Mesendoderm (in vitro differentiated cells): ENCODE data around the gene SPP1.

Source experiments
- DNase-seq: peaks from one replicate; pipeline ENCODE4 v3.0.0; 2013
- H2AK5ac ChIP-seq: 2 replicates; pipeline ENCODE4 v1.6.1; 2013; ENCODE audit warnings: low read length, inconsistent platforms
- H2BK120ac ChIP-seq: 2 replicates; pipeline ENCODE4 v1.6.1; 2013; ENCODE audit warnings: low read depth, mild to moderate bottlenecking, low read length, moderate library complexity, mixed read lengths
- H2BK15ac ChIP-seq: replicated peaks from 2 replicates; pipeline ENCODE4 v1.6.1; 2013; ENCODE audit warnings: low read depth, mild to moderate bottlenecking, moderate library complexity
- H2BK5ac ChIP-seq: 2 replicates; pipeline ENCODE4 v1.6.1; 2013; ENCODE audit warnings: low read length, inconsistent platforms
- H3K18ac ChIP-seq: 2 replicates; pipeline ENCODE4 v1.6.1; 2013; ENCODE audit warnings: mild to moderate bottlenecking, low read length, mixed read lengths
- H3K23ac ChIP-seq: one replicate; pipeline ENCODE4 v1.6.1; 2013; ENCODE audit warnings: low read length
- H3K27ac ChIP-seq: 2 replicates; pipeline ENCODE4 v1.5.1; 2013; ENCODE audit warnings: low read depth, mild to moderate bottlenecking, inconsistent platforms, low read length, moderate library complexity
- H3K27me3 ChIP-seq: 2 replicates; pipeline ENCODE4 v1.6.1; 2013; ENCODE audit warnings: low read length, control low read depth, mild to moderate bottlenecking, inconsistent platforms; ENCODE audit not compliant: insufficient read depth, poor library complexity
- H3K36me3 ChIP-seq: 2 replicates; pipeline ENCODE4 v1.6.1; 2013; ENCODE audit warnings: low read length, inconsistent platforms; ENCODE audit not compliant: control insufficient read depth, insufficient read depth
- H3K4ac ChIP-seq: one replicate; pipeline ENCODE4 v1.6.1; 2013; ENCODE audit warnings: low read depth, mild to moderate bottlenecking, low read length, moderate library complexity
- H3K4me1 ChIP-seq: 2 replicates; pipeline ENCODE4 v1.6.1; 2013; ENCODE audit warnings: low read depth, low read length, inconsistent platforms; ENCODE audit not compliant: control insufficient read depth
- H3K4me2 ChIP-seq: 2 replicates; pipeline ENCODE4 v1.6.1; 2013; ENCODE audit warnings: low read length
- H3K4me3 ChIP-seq: 2 replicates; pipeline ENCODE4 v1.5.1; 2013; ENCODE audit warnings: mild to moderate bottlenecking, low read length
- H3K56ac ChIP-seq: one replicate; pipeline ENCODE4 v1.6.1; 2013; ENCODE audit warnings: low read length
- H3K79me1 ChIP-seq: 2 replicates; pipeline ENCODE4 v1.6.1; 2013; ENCODE audit warnings: low read length, inconsistent platforms
- H3K79me2 ChIP-seq: 2 replicates; pipeline ENCODE4 v1.6.1; 2013; ENCODE audit warnings: mild to moderate bottlenecking, low read length; ENCODE audit not compliant: control insufficient read depth, insufficient read depth
- H3K9ac ChIP-seq: 2 replicates; pipeline ENCODE4 v1.6.1; 2013; ENCODE audit warnings: low read length, inconsistent platforms
- H4K5ac ChIP-seq: one replicate; pipeline ENCODE4 v1.6.1; 2013; ENCODE audit warnings: low read length
- H4K8ac ChIP-seq: one replicate; pipeline ENCODE4 v1.6.1; 2013; ENCODE audit warnings: low read depth, mild to moderate bottlenecking, control low read depth, low read length, moderate library complexity
- WGBS: extraction: QIAGEN DNeasy Blood & Tissue Kit; methylation state at CpG from one replicate; pipeline ENCODE4 v1.1.7; 2013; ENCODE audit warnings: low lambda C conversion rate, missing lambda C conversion rate; ENCODE audit not compliant: insufficient coverage; ENCODE audit errors: extremely low coverage; 5-methylcytosine and 5-hydroxymethylcytosine counted together

SPP1 gene

DNA sequence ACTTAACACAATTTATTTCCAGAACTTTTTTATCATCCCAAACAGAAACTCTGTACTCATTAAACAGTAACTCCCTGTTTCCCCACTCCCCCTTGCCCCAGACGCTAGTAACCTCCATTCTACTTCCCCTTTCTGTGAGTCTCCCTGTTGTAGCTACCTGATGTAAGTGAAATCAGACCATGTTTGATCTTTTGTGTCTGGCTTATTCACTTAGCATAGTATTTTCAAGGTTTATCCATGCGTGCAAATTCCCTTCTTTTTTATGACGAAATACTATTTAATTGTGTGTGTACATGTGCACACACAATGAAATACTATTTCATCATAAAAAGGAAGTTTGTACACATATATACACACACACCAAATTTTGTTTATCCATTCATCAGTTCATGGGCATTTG is 37.1 kb downstream of the SPP1 start:
- Histone ChIP-seq H3K4me1 (peaks cover 5% of the 10 kb centered on the region), H2BK5ac (no peak overlapping the region), H3K9ac (no peak overlapping the region), H3K56ac (no peak overlapping the region), H3K79me1 (peaks cover 27% of the 10 kb centered on the region), H3K23ac (no peak overlapping the region), H2AK5ac (no peak overlapping the region), H2BK120ac (no peak overlapping the region), H3K27me3 (no peaks in the 10 kb centered on the region), H3K79me2 (peaks cover 60% of the 10 kb centered on the region), H3K4ac (no peak overlapping the region), H4K8ac (no peak overlapping the region), H3K4me3 (no peak overlapping the region), H3K4me2 (no peak overlapping the region), H3K18ac (no peak overlapping the region), H3K36me3 (no peaks in the 10 kb centered on the region), H3K27ac (no peak overlapping the region), H2BK15ac (no peak overlapping the region), H4K5ac (no peak overlapping the region)
- DNase-seq = no peak
- WGBS = no CpG with 5 or more reads among the region's 3 CpGs

GRCh38 chr4:88014386-88014905 is 38.9 kb downstream of the SPP1 start:
- no peak overlapping the region for H3K4me2 ChIP-seq
- peaks cover 54% of the 10 kb centered on the region for H3K79me2 ChIP-seq
- no peak overlapping the region for H2AK5ac ChIP-seq
- no peak overlapping the region for H3K27ac ChIP-seq
- no peak overlapping the region for H2BK15ac ChIP-seq
- no peak overlapping the region for H2BK120ac ChIP-seq
- no peak overlapping the region for H3K18ac ChIP-seq
- H3K79me1 ChIP-seq = peaks cover 25% of the 10 kb centered on the region
- H3K4ac ChIP-seq = no peak overlapping the region
- no peak overlapping the region for H4K5ac ChIP-seq
- no peak overlapping the region for H4K8ac ChIP-seq
- DNase-seq = no peak
- no peaks in the 10 kb centered on the region for H3K36me3 ChIP-seq
- no peak overlapping the region for H2BK5ac ChIP-seq
- H3K9ac ChIP-seq = no peak overlapping the region
- H3K23ac ChIP-seq = no peak overlapping the region
- H3K4me1 ChIP-seq = peaks cover 5% of the 10 kb centered on the region
- H3K27me3 ChIP-seq = no peaks in the 10 kb centered on the region
- WGBS = no CpG with 5 or more reads among the region's 3 CpGs
- no peak overlapping the region for H3K4me3 ChIP-seq
- H3K56ac ChIP-seq = no peak overlapping the region

- Histone ChIP-seq H3K27me3 (no peaks in the 10 kb centered on the region), H4K5ac (no peak overlapping the region), H3K4me3 (no peak overlapping the region), H2AK5ac (no peak overlapping the region), H3K4me1 (peaks cover 5% of the 10 kb centered on the region), H3K56ac (no peak overlapping the region), H3K79me2 (peaks cover 47% of the 10 kb centered on the region), H3K18ac (no peak overlapping the region), H4K8ac (no peak overlapping the region), H2BK120ac (no peak overlapping the region), H2BK15ac (no peak overlapping the region), H3K79me1 (peaks cover 25% of the 10 kb centered on the region), H3K36me3 (no peaks in the 10 kb centered on the region), H3K4me2 (no peak overlapping the region), H2BK5ac (no peak overlapping the region), H3K27ac (no peak overlapping the region), H3K9ac (no peak overlapping the region), H3K4ac (no peak overlapping the region), H3K23ac (no peak overlapping the region)
- no CpG with 5 or more reads among the region's 10 CpGs for WGBS
- DNase-seq = no peak
Observed at GRCh38 chr4:88015659-88016295, 40.3 kb downstream of the SPP1 start.

- H3K4me3 ChIP-seq = no peak overlapping the region
- no CpG with 5 or more reads among the region's 7 CpGs for WGBS
Observed at GRCh38 chr4:88017516-88018297, 42.2 kb downstream of the SPP1 start.

DNA sequence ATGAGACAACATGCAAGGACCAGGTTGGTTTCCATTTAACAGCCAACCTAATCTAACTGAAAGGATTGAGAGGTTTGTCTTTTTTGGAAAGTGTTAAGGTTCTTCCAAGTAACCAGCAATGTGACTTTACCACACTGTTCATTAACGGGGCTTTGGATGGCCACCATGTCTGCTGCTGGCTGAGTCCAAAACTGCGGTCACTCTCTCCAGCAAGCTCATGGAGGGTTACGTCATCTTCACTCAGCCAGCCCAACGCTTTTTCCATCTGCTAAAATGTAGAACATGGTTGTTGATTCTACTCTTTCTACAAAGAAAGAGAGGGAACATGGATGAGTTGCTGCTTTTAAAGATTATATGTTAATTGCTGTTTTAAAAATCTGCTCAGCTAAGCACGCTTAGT is 43.0 kb downstream of the SPP1 start:
- Histone ChIP-seq H2BK120ac (no peak overlapping the region), H2BK5ac (no peak overlapping the region), H3K36me3 (no peaks in the 10 kb centered on the region), H3K4me2 (no peak overlapping the region), H3K4me1 (peaks cover 5% of the 10 kb centered on the region), H3K23ac (no peak overlapping the region), H3K56ac (no peak overlapping the region), H3K4me3 (no peak overlapping the region), H3K4ac (no peak overlapping the region), H2AK5ac (no peak overlapping the region), H3K18ac (no peak overlapping the region), H4K5ac (no peak overlapping the region), H3K79me1 (peaks cover 15% of the 10 kb centered on the region), H3K27ac (no peak overlapping the region), H2BK15ac (no peak overlapping the region), H3K79me2 (peaks cover 30% of the 10 kb centered on the region), H3K9ac (no peak overlapping the region), H3K27me3 (no peaks in the 10 kb centered on the region), H4K8ac (no peak overlapping the region)
- no CpG with 5 or more reads among the region's 5 CpGs for WGBS
- DNase-seq = peak; percentile 17

More at GRCh38 chr4:88017516-88018297, 42.2 kb downstream of the SPP1 start:
- Histone ChIP-seq H2BK120ac (no peak overlapping the region), H3K79me2 (peaks cover 35% of the 10 kb centered on the region), H3K23ac (no peak overlapping the region), H2AK5ac (no peak overlapping the region), H3K56ac (no peak overlapping the region), H3K36me3 (no peaks in the 10 kb centered on the region), H3K4me2 (no peak overlapping the region), H3K4ac (no peak overlapping the region), H3K9ac (no peak overlapping the region), H2BK5ac (no peak overlapping the region), H3K27me3 (no peaks in the 10 kb centered on the region), H3K79me1 (peaks cover 19% of the 10 kb centered on the region), H3K4me1 (peaks cover 5% of the 10 kb centered on the region), H2BK15ac (no peak overlapping the region), H3K27ac (no peak overlapping the region), H4K8ac (no peak overlapping the region), H4K5ac (no peak overlapping the region), H3K18ac (no peak overlapping the region)
- no peak for DNase-seq
